HG02571 (cell line): ENCODE results near the gene GPR37L1.

Experiments
- ATAC-seq: cut with Tn5 transposase; IDR thresholded peaks from one replicate; pipeline ENCODE4 v1.9.1; 2021; ENCODE audit warnings: mild to moderate bottlenecking, moderate library complexity; ENCODE audit not compliant: unreplicated experiment

Gene GPR37L1

GRCh38 chr1:202154148-202154765, 31.5 kb downstream of the GPR37L1 start:
- no peak for ATAC-seq

GRCh38 chr1:202154766-202155477, 32.2 kb downstream of the GPR37L1 start:
- ATAC-seq: no peak

DNA sequence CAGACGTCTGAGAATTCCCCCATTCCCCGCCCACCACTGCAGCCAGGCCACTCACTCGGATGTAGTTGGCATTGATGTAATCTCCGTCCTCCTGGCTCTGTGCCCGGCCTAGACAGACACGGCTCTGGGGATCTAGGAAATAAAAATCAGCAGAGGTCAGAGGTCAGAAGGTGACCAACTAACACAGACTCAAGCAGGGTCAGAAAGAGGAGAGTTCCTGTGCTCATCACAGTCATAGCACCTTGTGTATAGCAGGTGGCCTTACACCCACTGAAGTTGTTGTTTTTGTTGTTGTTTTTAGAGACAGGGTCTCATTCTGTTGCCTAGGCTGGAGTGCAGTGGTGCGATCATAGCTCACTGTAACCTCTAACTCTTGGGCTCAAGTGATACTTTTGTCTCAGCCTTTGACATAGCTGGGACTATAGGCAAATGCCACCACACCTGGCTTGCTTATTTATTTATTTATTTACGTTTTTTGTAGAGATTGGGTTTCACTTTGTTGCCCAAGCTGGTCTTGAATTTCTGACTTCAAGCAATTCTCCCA, 32.8 kb downstream of the GPR37L1 start:
- ATAC-seq: no peak

DNA sequence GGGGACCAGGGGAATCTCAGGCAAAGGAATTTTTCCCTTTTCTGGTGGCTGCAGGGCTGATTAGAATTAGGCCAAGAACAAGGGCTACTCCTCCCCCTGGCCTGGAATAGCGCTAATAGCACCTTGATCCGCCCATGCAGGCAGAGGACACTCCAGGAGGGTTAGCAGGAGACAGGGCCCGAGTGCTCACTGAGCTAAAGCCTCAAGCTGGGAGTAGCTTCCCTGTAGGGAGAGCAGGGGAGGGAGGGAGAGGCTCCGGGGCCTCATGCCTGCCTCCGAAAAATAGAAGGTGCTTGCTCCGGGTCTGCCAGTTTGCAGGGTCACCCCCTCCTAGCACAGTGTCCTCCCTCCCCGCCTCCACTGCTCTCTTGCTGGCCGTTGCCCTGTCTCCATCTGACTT, 33.9 kb downstream of the GPR37L1 start:
- no peak for ATAC-seq

DNA sequence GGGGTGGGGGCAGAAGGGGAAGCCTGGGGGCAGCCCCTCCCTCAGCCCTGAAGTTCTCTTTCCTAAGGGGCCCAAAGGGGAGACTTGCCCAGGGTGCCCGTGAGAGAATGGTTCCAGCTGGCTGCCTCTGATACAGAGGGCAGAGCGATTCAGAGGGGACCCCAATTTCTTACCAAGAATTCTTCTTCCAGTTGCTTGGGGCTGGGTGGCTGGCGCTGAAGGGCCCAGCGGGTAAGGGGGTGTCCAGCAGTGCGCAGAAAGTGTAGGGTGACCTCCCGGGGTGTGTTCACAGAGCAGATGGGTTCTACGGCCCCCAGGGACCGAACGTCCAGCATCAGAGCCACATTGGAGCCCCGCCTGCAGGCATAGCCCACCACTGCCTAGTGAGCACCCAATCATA, 35.2 kb downstream of the GPR37L1 start:
- no peak for ATAC-seq

GRCh38 chr1:202158810-202159533, 36.3 kb downstream of the GPR37L1 start:
- ATAC-seq: no peak

DNA sequence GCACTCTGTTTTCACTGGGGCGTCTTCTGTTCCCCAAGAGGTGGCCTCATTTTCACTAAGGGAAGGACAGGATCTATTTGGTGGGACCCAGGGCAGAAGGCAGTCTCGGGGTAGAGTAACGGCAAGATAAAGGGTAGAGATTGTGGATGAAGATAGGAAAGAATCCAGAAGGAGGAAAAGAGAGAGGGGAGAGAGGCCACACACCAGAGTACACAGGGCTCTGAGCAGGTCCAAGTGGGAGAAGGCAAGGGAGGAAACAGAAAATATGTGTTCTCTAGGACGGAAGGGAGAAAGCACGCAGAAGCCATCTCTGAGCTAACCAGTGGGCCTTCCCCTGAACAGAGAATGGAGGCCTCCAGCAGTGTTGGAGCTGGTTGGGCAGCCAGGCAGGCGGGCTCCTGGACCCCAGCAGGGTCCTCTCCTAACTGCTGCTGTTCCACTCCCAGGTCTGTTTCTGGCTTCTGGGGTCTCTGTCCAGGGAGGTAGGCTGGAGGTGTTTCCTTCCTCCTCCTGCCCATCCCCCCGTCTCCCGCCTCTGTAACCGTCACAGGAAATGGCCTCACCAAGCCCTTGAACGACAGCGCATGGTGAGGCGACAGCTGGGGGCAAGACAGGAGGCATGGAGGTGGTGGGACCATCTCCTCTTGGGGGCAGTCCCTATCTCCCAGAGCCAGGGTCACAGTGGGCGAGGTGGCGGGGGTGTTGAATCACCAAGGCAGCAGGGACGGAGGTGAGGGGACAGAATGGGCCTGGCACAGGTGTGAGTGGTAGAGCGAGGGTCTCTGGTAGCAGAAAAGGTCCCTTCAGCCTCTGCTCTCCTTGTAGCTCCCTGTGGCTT, 37.0 kb downstream of the GPR37L1 start:
- no peak for ATAC-seq

DNA sequence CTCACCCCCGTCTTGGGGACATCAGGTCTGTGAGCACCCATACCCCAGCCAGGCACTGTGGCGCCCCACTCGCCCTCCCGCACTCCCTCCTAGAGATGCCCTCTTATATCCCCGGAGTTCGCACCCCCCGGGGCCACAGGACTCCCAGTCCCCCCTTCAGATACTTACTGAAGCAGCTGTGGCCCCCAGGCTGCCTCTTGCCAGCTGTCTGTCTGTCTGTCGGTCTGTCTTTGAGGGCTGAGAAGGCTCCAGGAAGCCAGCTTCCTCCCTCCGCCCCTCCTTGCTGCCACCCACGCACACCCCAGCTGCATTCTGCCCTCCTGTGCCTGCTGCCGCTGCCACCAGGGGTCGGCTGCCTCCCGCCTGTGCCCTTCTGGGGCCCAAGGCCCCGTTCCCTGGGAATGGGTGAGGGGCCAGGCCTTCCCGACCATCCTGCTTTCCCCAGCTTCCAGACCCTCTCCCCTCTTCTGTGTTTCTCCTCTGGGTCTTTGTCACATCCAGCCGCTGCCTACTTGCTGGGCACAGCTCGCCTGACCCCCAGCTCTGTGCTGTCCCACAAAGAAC, 37.7 kb downstream of the GPR37L1 start, which contains the start of gene PTPN7:
PTPN7 (minus strand) TSS at position 226 of the 564 bp plus-strand sequence. CDS start 1,200 bp downstream, outside the sequence.
- peak; percentile 66 for ATAC-seq

DNA sequence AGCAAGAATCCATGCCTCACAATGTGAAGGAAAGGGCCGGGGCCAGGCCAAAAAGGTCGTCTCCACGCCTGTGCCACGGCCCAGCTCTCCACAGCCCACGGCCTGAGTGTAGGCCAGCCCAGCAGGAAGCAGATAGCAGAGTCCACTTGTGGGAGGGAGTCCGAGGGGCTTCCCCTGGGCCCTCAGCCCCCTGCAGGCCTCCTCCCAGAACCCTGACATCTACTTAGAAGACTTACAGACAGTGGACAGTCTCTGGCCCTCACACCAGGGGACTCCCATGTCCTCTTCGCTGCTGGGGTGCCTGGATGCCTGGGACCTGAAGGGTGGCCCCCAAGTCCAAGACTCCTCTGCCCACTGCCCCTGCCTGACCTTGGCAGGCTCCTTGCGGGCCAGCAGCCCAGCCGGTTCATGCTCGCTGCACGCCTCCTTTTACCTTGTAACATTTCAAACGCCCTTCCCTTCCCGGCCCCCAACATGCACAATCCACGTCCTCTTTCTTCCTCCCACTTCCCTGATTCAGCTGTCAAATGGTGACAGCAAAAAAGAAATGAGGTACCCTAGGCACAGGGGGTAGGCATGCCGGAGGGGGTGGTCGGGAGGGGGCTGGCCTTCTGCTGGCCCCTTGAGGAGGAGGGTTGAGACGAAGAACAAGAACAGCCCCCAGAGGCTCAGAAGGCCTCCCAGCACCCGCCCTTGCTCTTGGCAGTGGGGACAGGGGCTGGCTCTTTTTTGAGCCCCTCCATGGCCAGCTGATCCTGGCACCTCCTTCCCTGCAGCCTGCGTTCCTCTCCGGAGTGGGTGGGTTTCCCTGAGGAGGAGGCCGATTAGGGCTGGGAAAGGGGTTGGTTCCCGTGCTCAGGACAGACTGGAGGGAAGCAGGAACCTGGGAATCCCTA, 38.7 kb downstream of the GPR37L1 start:
- ATAC-seq: no peak

DNA sequence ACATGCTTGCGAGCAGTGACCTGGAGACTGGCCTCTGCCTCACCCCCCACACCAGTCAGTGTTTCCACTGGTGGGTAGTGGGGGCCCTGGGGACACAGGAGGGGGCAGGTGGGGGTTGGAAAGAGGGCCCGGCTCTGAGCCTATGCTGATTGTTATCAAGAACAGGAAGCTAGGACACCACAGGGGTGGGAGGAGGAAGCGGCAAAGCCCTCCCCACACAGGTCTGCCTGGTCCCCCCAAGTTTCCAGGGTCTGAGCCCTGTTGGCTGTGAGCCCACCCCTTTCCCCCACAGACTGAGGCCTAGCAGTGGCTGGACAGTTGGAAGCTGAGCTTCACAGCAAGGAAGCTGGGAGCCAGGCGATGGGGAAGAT, 39.3 kb downstream of the GPR37L1 start:
- ATAC-seq: no peak

GRCh38 chr1:202162418-202163280, 39.9 kb downstream of the GPR37L1 start:
- ATAC-seq: no peak

GRCh38 chr1:202163281-202164270, 40.9 kb downstream of the GPR37L1 start:
- ATAC-seq: no peak

GRCh38 chr1:202164271-202165037, 41.7 kb downstream of the GPR37L1 start:
- ATAC-seq: peak; percentile 41

- ATAC-seq: no peak
Observed at GRCh38 chr1:202165267-202165941, 42.7 kb downstream of the GPR37L1 start.

DNA sequence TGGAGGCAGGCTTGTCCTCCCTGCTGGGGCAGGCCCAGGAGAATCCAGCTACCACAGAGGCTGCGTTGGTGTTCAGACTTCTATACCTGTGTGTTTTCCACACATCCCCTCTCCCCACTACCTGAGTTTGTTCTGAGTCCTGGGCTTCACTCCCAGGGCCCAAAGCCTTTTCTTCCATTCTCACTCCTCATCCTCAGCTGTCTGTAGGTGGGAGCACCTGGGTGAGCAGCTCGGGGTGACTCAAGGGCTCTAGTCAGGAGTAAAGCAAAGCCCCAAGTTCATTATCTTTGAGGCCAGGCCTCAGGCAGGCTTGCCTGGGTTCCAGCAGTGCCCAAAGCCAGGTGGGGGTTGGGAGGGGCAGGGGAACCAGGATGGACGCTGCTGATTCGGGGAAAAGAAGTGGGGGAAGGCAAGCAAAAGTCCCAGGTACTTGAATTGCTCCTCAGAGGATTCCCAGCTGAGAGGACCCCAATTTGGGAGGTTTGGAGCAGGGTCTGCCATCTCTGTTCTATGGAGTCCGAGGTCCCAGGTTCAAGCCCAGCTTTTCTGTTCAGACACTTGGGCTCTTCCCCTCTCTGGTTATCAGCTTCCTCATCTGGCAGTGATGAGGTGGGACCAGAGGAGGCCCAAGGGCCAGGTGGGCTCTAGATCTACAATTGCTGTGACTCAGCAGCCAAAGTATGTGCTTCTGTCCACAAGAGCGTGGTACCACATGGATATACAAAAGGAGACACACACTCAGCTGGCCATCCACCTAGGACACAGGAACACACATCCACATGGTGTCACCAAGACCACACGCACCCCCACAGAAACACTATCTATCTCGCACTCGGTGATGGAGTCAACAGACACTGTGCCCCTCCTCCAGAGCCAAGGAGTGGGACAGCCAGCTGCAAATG, 43.5 kb downstream of the GPR37L1 start:
- ATAC-seq: no peak
